Caco-2 (cell line): ENCODE measurements around the gene NALCN. TPM values are rescaled to one million over a fixed set of nuclear protein-coding genes. Genes with fewer than 3 reads are reported as not detected.

Experiments
- BruUV-seq: library from RNA; stranded (reverse); fragments of 400-500 nt; replicated peaks from 2 replicates; lab custom pipeline; 2021; lab: Mats Ljungman, UMichigan
- CTCF ChIA-PET: fragments of 300-600 bp; sonication (Branson Sonifier 250); formaldehyde crosslinking; loops from one replicate; lab custom pipeline; 2022; ENCODE audit warnings: antibody characterized with exemption; lab: Charles Lee
- POLR2A ChIA-PET: fragments of 300-600 bp; sonication (Branson Sonifier 250); formaldehyde crosslinking; loops from one replicate; lab custom pipeline; 2022; ENCODE audit warnings: antibody characterized with exemption; lab: Charles Lee
- DNase-seq, 2 experiments: peaks; one replicate each; pipeline versions ENCODE4 v3.0.0 to v3.0.0-alpha.2; 2020 to 2022
- H3K27me3 ChIP-seq: replicated peaks from 2 replicates; pipeline ENCODE4 v1.6.0; 2011; ENCODE audit warnings: low read length; ENCODE audit not compliant: control insufficient read depth, insufficient read depth
- H3K36me3 ChIP-seq: 2 replicates; pipeline ENCODE4 v1.5.1; 2011; ENCODE audit warnings: low read length; ENCODE audit not compliant: control insufficient read depth, insufficient read depth
- H3K4me1 ChIP-seq: fragments of 250-450 bp; sonication (Bioruptor Pico); 2 replicates; pipeline ENCODE4 v1.5.1; 2020; ENCODE audit warnings: mild to moderate bottlenecking
- H3K4me3 ChIP-seq: 2 replicates; pipeline ENCODE4 v1.5.1; 2011; ENCODE audit warnings: low read depth, mild to moderate bottlenecking, control low read depth, low read length
- H3K9me3 ChIP-seq: fragments of 250-450 bp; sonication (Bioruptor Pico); 2 replicates; pipeline ENCODE4 v1.5.1; 2020; ENCODE audit warnings: mild to moderate bottlenecking, moderate library complexity
- H3K27ac Mint-ChIP-seq: one replicate; pipeline ENCODE4 v1.8.0; 2022; ENCODE audit warnings: mixed read lengths; ENCODE audit not compliant: unreplicated experiment
- H3K27me3 Mint-ChIP-seq: one replicate; pipeline ENCODE4 v1.8.0; 2022; ENCODE audit warnings: mixed read lengths; ENCODE audit not compliant: insufficient read depth, unreplicated experiment
- H3K36me3 Mint-ChIP-seq: one replicate; pipeline ENCODE4 v1.8.0; 2022; ENCODE audit warnings: mild to moderate bottlenecking, mixed read lengths; ENCODE audit not compliant: insufficient read depth, unreplicated experiment
- H3K4me1 Mint-ChIP-seq: one replicate; pipeline ENCODE4 v1.8.0; 2022; ENCODE audit warnings: low read depth, mixed read lengths; ENCODE audit not compliant: unreplicated experiment
- H3K4me3 Mint-ChIP-seq: one replicate; pipeline ENCODE4 v1.8.0; 2022; ENCODE audit warnings: mild to moderate bottlenecking, moderate library complexity, mixed read lengths; ENCODE audit not compliant: unreplicated experiment
- H3K9me3 Mint-ChIP-seq: one replicate; pipeline ENCODE4 v1.8.0; 2022; ENCODE audit warnings: mixed read lengths; ENCODE audit not compliant: unreplicated experiment
- CTCF ChIP-seq, 2 experiments: fragments of 200-600 bp in 1 of 2; IDR thresholded peaks; 1 replicate in 1 of 2; 2 replicates in 1 of 2; pipeline versions ENCODE4 v1.5.1 to v1.8.0; 2011 to 2022; ENCODE audit warnings: antibody characterized with exemption in 1 of 2, control low read depth in 1 of 2, inconsistent platforms in 1 of 2, low read depth in 1 of 2, low read length in 1 of 2, mild to moderate bottlenecking in 1 of 2, moderate library complexity in 1 of 2; ENCODE audit not compliant: insufficient read depth in 1 of 2, severe bottlenecking in 1 of 2, unreplicated experiment in 1 of 2
- intact Hi-C: fragments of 100-400 bp; cut with micrococcal nuclease; formaldehyde crosslinking; loops from one replicate; pipeline ENCODE4 v1.10.0; 2022; ENCODE audit not compliant: unreplicated experiment
- total RNA-seq: library from RNA; stranded (reverse); gene quantifications from 2 replicates; pipeline ENCODE4 v1.2.3, GENCODE V29; 2022

NALCN gene
- total RNA-seq, 1 experiment from 2014 or later = not detected

GRCh38 chr13:101178406-101178805 lies 237.9 kb downstream of the NALCN start:
- DNase-seq = no peak
- Mint-ChIP-seq H3K27me3 (peaks cover 4% of the 10 kb centered on the region), H3K36me3 (no peaks in the 10 kb centered on the region), H3K27ac (no peak overlapping the region), H3K9me3 (no peaks in the 10 kb centered on the region), H3K4me1 (no peaks in the 10 kb centered on the region), H3K4me3 (no peak overlapping the region)
- no peak overlapping the region for H3K4me3 ChIP-seq
- CTCF ChIA-PET = interaction anchor here (0.6 kb wide), 1 partner anchor 944 kb away, joined by 3 read pairs; no protein-coding TSS in a partner anchor
- H3K4me1 ChIP-seq = no peaks in the 10 kb centered on the region
- no peaks in the 10 kb centered on the region for H3K9me3 ChIP-seq
- POLR2A ChIA-PET = no interaction called here
- TF ChIP-seq CTCF (IDR thresholded peaks at IDR 0.05; ENCODE audit: insufficient read depth in 1 of 2, low read depth in 1 of 2, low read length in 1 of 2, severe bottlenecking in 1 of 2, unreplicated experiment in 1 of 2) = no peak
- H3K27me3 ChIP-seq = no peaks in the 10 kb centered on the region; the same call in 1 of the 2 replicates
- no peaks in the 10 kb centered on the region for H3K36me3 ChIP-seq
- no TSS peak for BruUV-seq
- intact Hi-C loops = no loop called here

GRCh38 chr13:101170306-101170705 lies 246.0 kb downstream of the NALCN start:
- Mint-ChIP-seq H3K36me3 (no peaks in the 10 kb centered on the region), H3K9me3 (no peaks in the 10 kb centered on the region), H3K27me3 (peaks cover 7% of the 10 kb centered on the region), H3K4me3 (no peak overlapping the region), H3K4me1 (no peaks in the 10 kb centered on the region), H3K27ac (no peak overlapping the region)
- DNase-seq = no peak
- no peak overlapping the region for H3K4me3 ChIP-seq
- H3K36me3 ChIP-seq = no peaks in the 10 kb centered on the region
- H3K27me3 ChIP-seq = no peaks in the 10 kb centered on the region
- no peak for TF ChIP-seq CTCF (IDR thresholded peaks at IDR 0.05; ENCODE audit: insufficient read depth in 1 of 2, low read depth in 1 of 2, low read length in 1 of 2, severe bottlenecking in 1 of 2, unreplicated experiment in 1 of 2)
- intact Hi-C loops = no loop called here
- H3K9me3 ChIP-seq = no peaks in the 10 kb centered on the region
- CTCF ChIA-PET = interaction anchor here (0.5 kb wide), 1 partner anchor 244 kb away, joined by 3 read pairs; no protein-coding TSS in a partner anchor
- POLR2A ChIA-PET = no interaction called here
- no TSS peak for BruUV-seq
- no peaks in the 10 kb centered on the region for H3K4me1 ChIP-seq

- no peak for TF ChIP-seq CTCF (IDR thresholded peaks at IDR 0.05; ENCODE audit: insufficient read depth in 1 of 2, low read depth in 1 of 2, low read length in 1 of 2, severe bottlenecking in 1 of 2, unreplicated experiment in 1 of 2)
- CTCF ChIA-PET = no interaction called here
Observed at GRCh38 chr13:101157261-101157660, 259.0 kb downstream of the NALCN start.

More at GRCh38 chr13:101157261-101157660, 259.0 kb downstream of the NALCN start:
- no TSS peak for BruUV-seq
- intact Hi-C loops = no loop called here
- no peak for DNase-seq
- H3K9me3 ChIP-seq = no peaks in the 10 kb centered on the region
- no peaks in the 10 kb centered on the region for H3K36me3 Mint-ChIP-seq
- H3K36me3 ChIP-seq = no peaks in the 10 kb centered on the region
- H3K4me3 ChIP-seq = no peak overlapping the region
- POLR2A ChIA-PET = no interaction called here
- no peaks in the 10 kb centered on the region for H3K4me1 Mint-ChIP-seq
- H3K27me3 Mint-ChIP-seq = peaks cover 27% of the 10 kb centered on the region
- H3K9me3 Mint-ChIP-seq = no peaks in the 10 kb centered on the region
- no peak overlapping the region for H3K4me3 Mint-ChIP-seq
- H3K4me1 ChIP-seq = no peaks in the 10 kb centered on the region
- no peak overlapping the region for H3K27ac Mint-ChIP-seq
- no peaks in the 10 kb centered on the region; the same call in 1 of the 2 replicates for H3K27me3 ChIP-seq
